Fibroblast of mammary gland (primary cell): ENCODE measurements around the gene MDM2.
"Not testable (repeated sequence)": the region's sequence is repeated elsewhere in the genome, so short reads cannot be mapped to it uniquely, and the experiment has no call there.

ENCODE experiments used
- DNase-seq: peaks from one replicate; pipeline ENCODE4 v3.0.0-alpha.2; 2010; ENCODE audit warnings: low read depth
- H3K4me3 ChIP-seq: 2 replicates; pipeline ENCODE4 v1.5.1; 2011; ENCODE audit warnings: low read depth, mild to moderate bottlenecking, low read length, moderate library complexity; ENCODE audit not compliant: control insufficient read depth
- TF ChIP-seq, protein P1 (sequence below): conservative IDR thresholded peaks from 2 replicates; pipeline ENCODE4 v1.5.1; 2011; ENCODE audit warnings: low read depth, low read length, inconsistent platforms; ENCODE audit not compliant: control insufficient read depth, insufficient read depth

Gene MDM2

DNA sequence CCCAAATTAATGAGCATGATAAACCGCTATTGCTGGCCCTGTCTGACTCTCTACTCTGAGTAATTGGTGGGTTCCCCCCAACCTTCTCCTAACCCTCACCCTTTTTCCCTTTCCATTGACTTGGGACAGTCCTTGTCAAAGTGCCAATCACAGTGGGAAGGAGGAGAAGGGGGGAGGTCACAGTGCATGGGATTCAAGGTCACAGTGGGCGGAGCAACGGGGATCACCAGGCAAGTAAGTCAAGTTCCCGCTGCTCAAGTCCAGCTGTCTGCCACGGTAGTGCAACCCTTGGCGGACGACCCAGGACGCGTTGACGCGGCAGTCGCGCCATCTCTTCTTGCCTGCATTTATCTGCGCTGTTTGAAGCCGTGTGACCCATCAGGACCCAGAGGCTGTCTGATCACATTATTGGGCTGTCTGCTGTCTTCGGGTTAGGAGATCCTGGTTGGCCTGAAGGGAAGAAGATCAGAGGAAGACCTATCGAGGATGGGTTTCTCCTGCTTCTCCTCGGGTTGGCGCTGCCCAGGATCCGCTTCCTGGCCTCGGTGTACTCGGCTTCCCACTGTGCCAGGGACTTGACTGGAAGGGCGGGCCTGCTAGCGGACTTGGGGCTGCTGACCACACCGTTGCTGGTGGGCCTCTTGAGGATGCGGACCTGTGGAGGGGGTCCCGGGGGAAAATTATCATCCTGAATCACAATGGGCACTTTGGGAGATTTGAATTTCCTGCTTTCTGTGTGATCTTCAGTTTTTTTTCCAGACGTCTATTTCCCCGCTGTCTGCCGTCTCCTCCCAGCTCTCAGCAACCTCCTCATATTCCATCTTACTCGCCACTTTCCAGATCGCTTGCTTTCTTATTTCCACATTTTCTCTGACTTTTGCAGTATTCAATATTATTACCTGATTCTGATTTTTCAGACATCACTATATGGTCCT is 3.1 kb upstream of the MDM2 start:
- TF ChIP-seq, protein P1, sequence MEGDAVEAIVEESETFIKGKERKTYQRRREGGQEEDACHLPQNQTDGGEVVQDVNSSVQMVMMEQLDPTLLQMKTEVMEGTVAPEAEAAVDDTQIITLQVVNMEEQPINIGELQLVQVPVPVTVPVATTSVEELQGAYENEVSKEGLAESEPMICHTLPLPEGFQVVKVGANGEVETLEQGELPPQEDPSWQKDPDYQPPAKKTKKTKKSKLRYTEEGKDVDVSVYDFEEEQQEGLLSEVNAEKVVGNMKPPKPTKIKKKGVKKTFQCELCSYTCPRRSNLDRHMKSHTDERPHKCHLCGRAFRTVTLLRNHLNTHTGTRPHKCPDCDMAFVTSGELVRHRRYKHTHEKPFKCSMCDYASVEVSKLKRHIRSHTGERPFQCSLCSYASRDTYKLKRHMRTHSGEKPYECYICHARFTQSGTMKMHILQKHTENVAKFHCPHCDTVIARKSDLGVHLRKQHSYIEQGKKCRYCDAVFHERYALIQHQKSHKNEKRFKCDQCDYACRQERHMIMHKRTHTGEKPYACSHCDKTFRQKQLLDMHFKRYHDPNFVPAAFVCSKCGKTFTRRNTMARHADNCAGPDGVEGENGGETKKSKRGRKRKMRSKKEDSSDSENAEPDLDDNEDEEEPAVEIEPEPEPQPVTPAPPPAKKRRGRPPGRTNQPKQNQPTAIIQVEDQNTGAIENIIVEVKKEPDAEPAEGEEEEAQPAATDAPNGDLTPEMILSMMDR: no peak
- no peak overlapping the region for H3K4me3 ChIP-seq
- no peak for DNase-seq

DNA sequence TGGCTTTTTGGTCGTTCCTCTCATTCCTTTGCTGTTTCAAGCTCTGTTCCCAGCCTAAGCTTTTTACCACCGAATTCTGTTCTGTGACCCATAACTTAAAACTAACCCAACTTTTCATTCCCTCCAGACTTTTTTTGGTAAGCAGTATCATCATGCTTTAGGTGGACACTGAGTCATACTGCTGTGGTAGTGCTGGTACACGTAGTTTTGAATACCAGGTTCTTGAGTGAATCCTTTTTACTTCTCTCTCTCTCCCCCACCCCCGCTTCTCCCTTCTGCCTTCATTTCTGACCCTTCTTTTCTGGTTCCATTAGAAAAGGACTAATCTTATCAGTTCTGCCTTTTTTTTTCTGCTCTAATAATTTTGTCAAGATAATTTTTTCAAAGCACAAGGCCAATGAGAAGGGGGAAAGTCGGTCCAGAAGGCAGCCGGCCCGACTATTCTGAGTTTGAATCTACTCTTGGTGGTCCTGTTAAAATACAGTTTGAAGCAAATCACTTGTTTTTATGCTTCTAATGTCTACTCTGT is 2.3 kb upstream of the MDM2 start:
- DNase-seq: peak; percentile 51
- no peak overlapping the region for H3K4me3 ChIP-seq
- TF ChIP-seq, protein P1: no peak

DNA sequence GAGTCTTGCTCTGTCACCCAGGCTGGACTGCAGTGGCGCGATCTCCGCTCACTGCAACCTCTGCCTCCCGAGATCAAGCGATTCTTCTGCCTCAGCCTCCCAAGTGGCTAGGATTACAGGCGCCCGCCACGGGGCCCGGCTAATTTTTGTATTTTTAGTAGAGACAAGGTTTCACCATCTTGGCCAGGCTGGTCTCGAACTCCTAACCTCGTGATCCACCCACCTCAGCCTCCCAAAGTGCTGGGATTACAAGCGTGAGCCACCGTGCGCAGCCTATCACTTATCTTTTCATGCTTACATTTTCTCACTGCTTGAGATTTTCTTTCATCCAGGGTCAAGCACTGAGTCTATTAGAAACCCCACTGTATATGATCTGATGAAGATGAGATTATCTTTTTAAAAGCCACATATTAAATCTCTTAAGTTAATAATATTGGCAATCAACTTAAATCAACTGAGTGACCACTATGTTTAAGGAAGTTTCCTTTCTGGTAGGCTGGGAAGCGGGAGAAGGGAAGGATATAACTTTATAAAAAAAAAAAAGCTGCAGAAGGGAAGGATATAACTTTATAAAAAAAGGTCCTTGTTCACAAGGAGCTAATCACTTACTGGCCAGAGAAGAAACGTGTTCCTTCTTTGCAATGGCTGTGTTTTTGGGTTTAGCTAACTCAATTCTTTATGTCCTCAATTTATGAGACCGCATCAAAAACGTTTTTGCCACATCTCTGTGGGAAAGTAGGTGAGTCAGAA is 1.3 kb upstream of the MDM2 start:
- TF ChIP-seq, protein P1: no peak
- no peak for DNase-seq
- no peak overlapping the region for H3K4me3 ChIP-seq

DNA sequence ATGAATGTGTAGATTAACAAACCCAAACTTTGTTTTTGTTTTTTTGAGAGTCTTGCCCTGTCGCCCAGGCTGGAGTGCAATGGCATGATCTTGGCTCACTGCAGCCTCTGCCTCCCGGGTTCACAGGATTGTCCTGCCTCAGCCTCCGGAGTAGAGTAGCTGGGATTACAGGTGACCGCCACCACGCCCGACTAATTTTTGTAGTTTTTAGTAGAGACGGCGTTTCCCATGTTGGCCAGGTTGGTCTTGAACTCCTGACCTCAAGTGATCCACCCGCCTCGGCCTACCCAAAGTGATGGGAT is 752 bp upstream of the MDM2 start:
- DNase-seq: not testable (repeated sequence)
- peak overlapping the region; percentile 77 for H3K4me3 ChIP-seq

DNA sequence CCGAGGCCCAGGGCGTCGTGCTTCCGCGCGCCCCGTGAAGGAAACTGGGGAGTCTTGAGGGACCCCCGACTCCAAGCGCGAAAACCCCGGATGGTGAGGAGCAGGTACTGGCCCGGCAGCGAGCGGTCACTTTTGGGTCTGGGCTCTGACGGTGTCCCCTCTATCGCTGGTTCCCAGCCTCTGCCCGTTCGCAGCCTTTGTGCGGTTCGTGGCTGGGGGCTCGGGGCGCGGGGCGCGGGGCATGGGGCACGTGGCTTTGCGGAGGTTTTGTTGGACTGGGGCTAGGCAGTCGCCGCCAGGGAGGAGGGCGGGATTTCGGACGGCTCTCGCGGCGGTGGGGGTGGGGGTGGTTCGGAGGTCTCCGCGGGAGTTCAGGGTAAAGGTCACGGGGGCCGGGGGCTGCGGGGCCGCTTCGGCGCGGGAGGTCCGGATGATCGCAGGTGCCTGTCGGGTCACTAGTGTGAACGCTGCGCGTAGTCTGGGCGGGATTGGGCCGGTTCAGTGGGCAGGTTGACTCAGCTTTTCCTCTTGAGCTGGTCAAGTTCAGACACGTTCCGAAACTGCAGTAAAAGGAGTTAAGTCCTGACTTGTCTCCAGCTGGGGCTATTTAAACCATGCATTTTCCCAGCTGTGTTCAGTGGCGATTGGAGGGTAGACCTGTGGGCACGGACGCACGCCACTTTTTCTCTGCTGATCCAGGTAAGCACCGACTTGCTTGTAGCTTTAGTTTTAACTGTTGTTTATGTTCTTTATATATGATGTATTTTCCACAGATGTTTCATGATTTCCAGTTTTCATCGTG is 612 bp downstream of the MDM2 start:
- peak; percentile 95 for DNase-seq
- H3K4me3 ChIP-seq: peak overlapping the region; percentile 77
- TF ChIP-seq, protein P1: no peak

DNA sequence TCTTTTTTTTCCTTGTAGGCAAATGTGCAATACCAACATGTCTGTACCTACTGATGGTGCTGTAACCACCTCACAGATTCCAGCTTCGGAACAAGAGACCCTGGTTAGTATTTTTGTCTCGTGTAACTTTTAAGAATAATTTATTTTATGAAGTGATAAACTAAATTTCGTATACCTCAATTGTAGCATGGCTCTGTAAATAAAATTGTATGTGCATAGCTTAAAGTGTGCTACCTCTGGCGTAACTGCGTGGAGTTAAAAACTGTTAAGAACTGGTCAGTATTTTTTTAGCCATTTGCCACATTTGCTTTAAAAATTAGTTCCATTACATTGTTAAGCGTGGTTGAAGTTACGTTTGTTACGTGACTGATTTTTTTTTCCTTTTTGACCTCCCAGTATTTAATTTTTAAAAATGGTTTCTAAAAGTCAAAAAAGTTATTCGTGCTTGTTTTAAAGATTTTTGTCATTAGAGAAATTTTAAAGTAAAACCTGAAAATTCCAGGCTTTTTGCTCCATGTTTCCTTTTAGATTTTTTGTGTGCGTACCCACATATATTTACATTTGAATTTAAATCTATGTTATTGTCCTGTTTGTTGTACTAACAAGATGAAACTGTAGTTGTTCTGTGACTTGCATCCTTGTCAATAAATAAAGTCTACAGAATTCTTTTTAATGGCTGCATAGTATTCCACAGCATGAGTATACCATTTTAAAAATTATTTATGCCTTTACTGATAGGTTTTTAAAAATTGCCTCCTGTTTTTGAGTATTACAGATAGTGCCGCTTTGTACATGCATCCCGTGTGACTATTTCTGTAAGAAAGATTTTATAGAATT is 1.4 kb downstream of the MDM2 start:
- peak overlapping the region; percentile 77 for H3K4me3 ChIP-seq
- DNase-seq: no peak
- TF ChIP-seq, protein P1: no peak

DNA sequence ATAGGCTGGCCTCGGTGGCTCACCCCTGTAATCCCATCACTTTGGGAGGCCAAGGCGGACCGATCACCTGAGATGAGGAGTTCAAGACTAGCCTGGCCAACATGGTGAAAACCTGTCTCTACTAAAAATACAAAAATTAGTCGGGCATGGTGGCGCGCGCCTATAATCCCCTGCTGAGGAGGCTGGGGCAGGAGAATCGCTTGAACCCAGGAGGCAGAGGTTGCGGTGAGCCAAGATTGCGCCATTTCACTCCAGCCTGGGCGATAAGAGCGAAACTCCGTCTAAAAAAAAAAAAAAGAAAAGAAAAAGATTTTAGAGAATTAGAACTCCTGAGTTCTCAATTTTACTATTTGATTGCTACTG is 2.0 kb downstream of the MDM2 start:
- DNase-seq: not testable (repeated sequence)
- peak overlapping the region; percentile 77 for H3K4me3 ChIP-seq

DNA sequence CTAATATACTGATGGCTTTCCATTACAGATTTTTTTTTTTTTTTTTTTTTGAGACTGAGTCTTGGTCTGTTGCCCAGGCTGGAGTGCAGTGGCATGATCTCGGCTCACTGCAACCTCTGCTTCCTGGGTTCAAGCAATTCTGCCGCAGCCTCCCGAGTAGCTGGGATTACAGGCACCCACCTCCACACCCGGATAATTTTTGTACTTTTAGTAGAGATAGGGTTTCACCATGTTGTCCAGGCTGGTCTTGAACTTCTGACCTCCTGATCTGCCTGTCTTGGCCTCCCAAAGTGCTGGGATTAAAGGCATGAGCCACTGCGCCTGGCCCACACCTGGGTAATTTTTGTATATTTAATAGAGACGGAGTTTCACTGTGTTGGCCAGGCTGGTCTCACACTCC is 3.6 kb downstream of the MDM2 start:
- peak overlapping the region; percentile 77 for H3K4me3 ChIP-seq
- DNase-seq: not testable (repeated sequence)
